T-cell (primary cell): ENCODE results near the gene FAM72B. TPM values are rescaled to one million over a fixed set of nuclear protein-coding genes. Genes with fewer than 3 reads are reported as not detected.
"Not testable (repeated sequence)": the region's sequence is repeated elsewhere in the genome, so short reads cannot be mapped to it uniquely, and the experiment has no call there.

Experiments
- ATAC-seq, 4 experiments: fragments of 200-7000 bp in 3 of 4; fragments of 150-1000 bp in 1 of 4; cut with Tn5 transposase; replicated peaks in 1 of 4; 1 replicate in 3 of 4; 2 replicates in 1 of 4; pipeline ENCODE4 v1.10.0; 2021; ENCODE audit warnings: moderate library complexity in 3 of 4, mild to moderate bottlenecking in 2 of 4, moderate number of reproducible peaks in 1 of 4
- CTCF ChIA-PET, 2 donors: fragments of 300-600 bp; sonication (Branson Sonifier 250); formaldehyde crosslinking; loops; one replicate each; lab custom pipeline; 2022; ENCODE audit warnings: antibody characterized with exemption in 2 of 2; lab: Charles Lee
- POLR2A ChIA-PET, 2 donors: fragments of 300-600 bp; sonication (Branson Sonifier 250); formaldehyde crosslinking; loops; one replicate each; lab custom pipeline; 2022; ENCODE audit warnings: antibody characterized with exemption in 2 of 2; lab: Charles Lee
- DNase-seq, 35 experiments: peaks; one replicate each; pipeline versions ENCODE4 v3.0.0 to v3.0.0-alpha.2; 2013 to 2023
- H3K27ac ChIP-seq: one replicate; pipeline ENCODE4 v1.5.1; 2013; ENCODE audit warnings: low read length
- H3K27me3 ChIP-seq, 2 experiments: replicated peaks in 1 of 2; 1 replicate in 1 of 2; 2 replicates in 1 of 2; pipeline versions ENCODE4 v1.6.1 to v1.7.0; 2013; ENCODE audit warnings: low read length in 1 of 2, mixed read lengths in 1 of 2; ENCODE audit not compliant: control insufficient read depth in 2 of 2, insufficient read depth in 2 of 2; ENCODE audit errors: extremely low read depth in 1 of 2
- H3K36me3 ChIP-seq, 2 donors: 1 replicate in 1 of 2; 2 replicates in 1 of 2; pipeline versions ENCODE4 v1.6.1 to v1.7.0; 2013; ENCODE audit warnings: low read length in 1 of 2; ENCODE audit not compliant: control insufficient read depth in 2 of 2, insufficient read depth in 1 of 2; ENCODE audit errors: extremely low read depth in 1 of 2
- H3K4me1 ChIP-seq, 2 experiments: 1 replicate in 1 of 2; 2 replicates in 1 of 2; pipeline versions ENCODE4 v1.6.1 to v1.7.0; 2013; ENCODE audit warnings: low read length in 2 of 2, mixed read lengths in 1 of 2; ENCODE audit not compliant: insufficient read depth in 2 of 2, control insufficient read depth in 1 of 2; ENCODE audit errors: extremely low read depth in 1 of 2
- H3K4me3 ChIP-seq, 2 donors: 1 replicate in 1 of 2; 2 replicates in 1 of 2; pipeline versions ENCODE4 v1.5.1 to v1.7.0; 2013; ENCODE audit warnings: mild to moderate bottlenecking in 2 of 2, low read length in 1 of 2, moderate library complexity in 1 of 2; ENCODE audit not compliant: control insufficient read depth in 1 of 2; ENCODE audit errors: extremely low read depth in 1 of 2
- H3K9me3 ChIP-seq: 2 replicates; pipeline ENCODE4 v1.7.0; 2013
- H3K27ac Mint-ChIP-seq, 2 donors: one replicate each; pipeline ENCODE4 v1.8.0; 2020 to 2021; ENCODE audit warnings: mild to moderate bottlenecking in 2 of 2, mixed read lengths in 2 of 2
- H3K27me3 Mint-ChIP-seq, 2 donors: one replicate each; pipeline ENCODE4 v1.8.0; 2021 to 2022; ENCODE audit warnings: mixed read lengths in 2 of 2
- H3K36me3 Mint-ChIP-seq: one replicate; pipeline ENCODE4 v1.8.0; 2021; ENCODE audit warnings: mixed read lengths
- H3K4me1 Mint-ChIP-seq, 3 donors: one replicate each; pipeline ENCODE4 v1.8.0; 2020 to 2022; ENCODE audit warnings: mixed read lengths in 3 of 3, mild to moderate bottlenecking in 1 of 3
- H3K4me3 Mint-ChIP-seq, 3 donors: one replicate each; pipeline ENCODE4 v1.8.0; 2020 to 2022; ENCODE audit warnings: mild to moderate bottlenecking in 3 of 3, mixed read lengths in 3 of 3, moderate library complexity in 3 of 3
- H3K9me3 Mint-ChIP-seq, 3 donors: one replicate each; pipeline ENCODE4 v1.8.0; 2020 to 2022; ENCODE audit warnings: mixed read lengths in 3 of 3
- WGBS: methylation state at CpG from one replicate; pipeline ENCODE4 v1.1.5; 2013; ENCODE audit warnings: missing lambda C conversion rate; ENCODE audit not compliant: insufficient coverage; 5-methylcytosine and 5-hydroxymethylcytosine counted together
- total RNA-seq, 35 experiments: library from RNA in 6 of 35; stranded (reverse) in 6 of 35; fragments of 120-200 nt in 1 of 35; gene quantifications; one replicate each; pipeline versions ENCODE4 v1.2.1 to v1.2.4 and lab custom pipeline; 2013 to 2026

Gene FAM72B
- total RNA-seq, 5 donors from 2014 or later (not counting 1 experiment from before 2014, with no cell fraction given), result 0.56 to 1.2 (median 0.67) TPM; not detected in 1

DNA sequence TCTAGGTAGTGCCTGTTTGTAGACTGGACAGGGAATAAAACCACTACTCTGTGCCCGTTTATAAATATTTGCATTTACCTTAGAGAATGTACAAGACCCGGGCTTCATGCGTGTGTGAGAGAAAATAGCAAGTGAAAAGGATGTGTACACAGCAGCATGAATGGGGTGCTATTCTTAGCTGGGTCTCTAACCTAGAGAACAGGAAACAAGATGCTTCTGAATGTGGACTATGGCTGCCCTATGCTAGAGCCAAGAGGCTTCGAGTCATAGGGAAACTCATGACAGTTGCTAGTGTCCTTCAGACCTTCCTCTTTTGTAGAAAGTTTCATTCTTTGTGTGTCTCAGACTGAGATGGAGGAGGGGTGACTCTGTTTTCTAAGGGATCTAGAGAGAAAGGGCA, 40.6 kb upstream of the FAM72B start:
- H3K36me3 Mint-ChIP-seq, CTCF ChIA-PET, H3K27ac ChIP-seq, H3K4me3 ChIP-seq, H3K36me3 ChIP-seq, H3K4me1 Mint-ChIP-seq, DNase-seq, H3K4me1 ChIP-seq, H3K4me3 Mint-ChIP-seq, H3K9me3 ChIP-seq, H3K27ac Mint-ChIP-seq, ATAC-seq, H3K27me3 Mint-ChIP-seq, H3K27me3 ChIP-seq, H3K9me3 Mint-ChIP-seq, POLR2A ChIA-PET: not testable (repeated sequence)
- WGBS, result no CpG with 5 or more reads among the region's 4 CpGs

DNA sequence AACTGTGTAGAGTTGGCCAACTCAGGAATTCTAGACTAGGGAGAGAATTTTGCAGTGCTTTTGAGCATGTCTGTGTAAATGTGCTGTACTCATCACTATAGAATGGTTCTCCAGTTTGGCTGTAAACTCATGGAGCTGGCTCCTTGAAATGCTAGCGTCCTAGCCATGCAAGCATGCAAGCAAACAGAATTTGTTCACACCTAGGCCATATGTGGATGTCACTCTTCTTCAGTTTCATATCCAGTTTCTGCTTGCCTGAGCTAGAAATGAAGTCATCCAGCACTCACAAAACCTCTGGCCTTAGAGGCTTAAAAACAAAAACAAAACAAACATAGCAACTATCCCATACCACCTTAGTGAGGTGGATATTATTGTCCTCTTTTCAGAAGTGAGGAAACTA, 37.6 kb upstream of the FAM72B start:
- H3K27ac Mint-ChIP-seq, CTCF ChIA-PET, POLR2A ChIA-PET, H3K27me3 ChIP-seq, H3K9me3 Mint-ChIP-seq, H3K4me3 Mint-ChIP-seq, DNase-seq, H3K9me3 ChIP-seq, H3K4me1 Mint-ChIP-seq, H3K27ac ChIP-seq, H3K27me3 Mint-ChIP-seq, ATAC-seq, H3K36me3 Mint-ChIP-seq, H3K36me3 ChIP-seq, H3K4me3 ChIP-seq, H3K4me1 ChIP-seq: not testable (repeated sequence)
- WGBS, result no CpG with 5 or more reads among the region's 1 CpG

DNA sequence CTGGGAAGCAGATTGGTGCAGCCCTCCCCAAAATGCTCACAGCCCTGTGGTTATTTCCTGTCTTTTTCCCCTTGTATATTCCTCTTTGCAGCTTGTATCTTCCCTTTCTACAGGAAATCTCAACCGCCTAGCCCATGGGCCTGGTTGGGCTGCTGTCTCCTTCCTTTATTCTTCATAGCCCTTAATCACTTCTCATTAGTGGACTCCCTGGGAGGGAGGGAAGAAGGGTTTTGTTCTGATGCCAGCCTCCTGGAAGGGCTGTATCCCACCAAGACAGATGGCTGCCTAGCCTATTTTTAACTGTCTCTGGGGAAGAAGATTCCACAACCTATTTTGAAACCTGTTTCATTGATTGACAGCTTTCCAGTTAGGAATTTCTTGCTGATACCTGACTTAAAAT, 32.5 kb upstream of the FAM72B start:
- H3K9me3 ChIP-seq, H3K9me3 Mint-ChIP-seq, DNase-seq, H3K4me3 ChIP-seq, H3K4me1 Mint-ChIP-seq, H3K4me1 ChIP-seq, CTCF ChIA-PET, H3K27me3 ChIP-seq, H3K27me3 Mint-ChIP-seq, H3K36me3 ChIP-seq, H3K27ac Mint-ChIP-seq, ATAC-seq, H3K27ac ChIP-seq, POLR2A ChIA-PET, H3K4me3 Mint-ChIP-seq, H3K36me3 Mint-ChIP-seq: not testable (repeated sequence)
- no CpG with 5 or more reads among the region's 1 CpG for WGBS

- H3K27ac Mint-ChIP-seq, H3K4me1 Mint-ChIP-seq, H3K36me3 ChIP-seq, H3K4me3 Mint-ChIP-seq, H3K27me3 Mint-ChIP-seq, H3K4me3 ChIP-seq, H3K9me3 ChIP-seq, DNase-seq, CTCF ChIA-PET, H3K27me3 ChIP-seq, H3K36me3 Mint-ChIP-seq, H3K27ac ChIP-seq, H3K9me3 Mint-ChIP-seq, ATAC-seq, POLR2A ChIA-PET, H3K4me1 ChIP-seq: not testable (repeated sequence)
- no CpG with 5 or more reads among the region's 1 CpG for WGBS
Measured at GRCh38 chr1:121215699-121216417, 31.7 kb upstream of the FAM72B start.

DNA sequence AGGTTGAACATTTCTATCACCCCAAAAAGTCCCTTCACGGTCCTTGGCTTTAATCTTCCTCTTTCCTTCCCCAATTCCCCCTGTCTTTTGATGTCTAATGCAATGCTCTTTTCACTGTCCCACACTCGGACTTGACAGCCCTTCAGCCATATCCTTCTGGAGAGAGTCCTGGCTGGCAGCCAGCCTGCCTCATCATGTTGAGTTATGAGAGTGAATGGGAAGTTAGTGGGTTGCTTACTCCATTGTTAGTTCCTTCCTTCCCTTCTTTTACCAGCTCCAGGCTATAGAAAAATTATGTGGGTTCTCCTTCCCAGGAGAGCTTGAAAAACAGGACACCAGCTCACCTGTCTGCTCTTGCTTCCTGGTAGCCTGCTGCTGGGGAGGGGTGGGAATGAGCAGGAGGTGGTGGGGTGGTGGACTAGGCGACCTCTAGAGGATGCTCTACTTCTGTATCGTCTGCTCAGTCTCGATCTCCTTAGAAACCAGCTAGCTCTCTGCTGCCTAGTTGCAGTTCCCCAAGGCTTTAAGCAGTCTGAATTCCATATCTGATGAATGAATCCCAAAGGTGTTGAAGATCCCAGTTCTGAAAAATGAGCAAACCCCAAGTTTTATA, 30.5 kb upstream of the FAM72B start:
- H3K9me3 Mint-ChIP-seq, H3K27ac ChIP-seq, H3K27me3 Mint-ChIP-seq, H3K9me3 ChIP-seq, H3K4me3 ChIP-seq, POLR2A ChIA-PET, H3K4me1 ChIP-seq, ATAC-seq, H3K27me3 ChIP-seq, CTCF ChIA-PET, H3K4me1 Mint-ChIP-seq, H3K4me3 Mint-ChIP-seq, H3K36me3 ChIP-seq, DNase-seq, H3K36me3 Mint-ChIP-seq, H3K27ac Mint-ChIP-seq: not testable (repeated sequence)
- no CpG with 5 or more reads among the region's 5 CpGs for WGBS

- POLR2A ChIA-PET, H3K9me3 ChIP-seq, H3K4me3 ChIP-seq, H3K27ac ChIP-seq, H3K36me3 Mint-ChIP-seq, ATAC-seq, H3K4me1 Mint-ChIP-seq, H3K4me3 Mint-ChIP-seq, H3K27ac Mint-ChIP-seq, H3K27me3 Mint-ChIP-seq, CTCF ChIA-PET, H3K27me3 ChIP-seq, H3K36me3 ChIP-seq, DNase-seq, H3K9me3 Mint-ChIP-seq, H3K4me1 ChIP-seq: not testable (repeated sequence)
- no CpG with 5 or more reads among the region's 9 CpGs for WGBS
Measured at GRCh38 chr1:121213491-121213890, 29.4 kb upstream of the FAM72B start.
